HUES64 (cell line): Measurements from ENCODE around the gene SPINK8.

ENCODE experiments used
- H3K27ac ChIP-seq: 2 replicates; pipeline ENCODE4 v1.7.0; 2013; ENCODE audit warnings: low read depth, low read length, inconsistent platforms
- H3K27me3 ChIP-seq: 2 replicates; pipeline ENCODE4 v1.6.1; 2013; ENCODE audit warnings: mild to moderate bottlenecking, low read length; ENCODE audit not compliant: insufficient read depth
- H3K36me3 ChIP-seq: 2 replicates; pipeline ENCODE4 v1.6.1; 2013; ENCODE audit warnings: mild to moderate bottlenecking, low read length; ENCODE audit not compliant: insufficient read depth
- H3K4me1 ChIP-seq: 2 replicates; pipeline ENCODE4 v1.6.1; 2013; ENCODE audit warnings: mild to moderate bottlenecking, low read length, moderate library complexity; ENCODE audit not compliant: insufficient read depth
- H3K4me3 ChIP-seq: 2 replicates; pipeline ENCODE4 v1.5.1; 2013; ENCODE audit warnings: mild to moderate bottlenecking, low read length, moderate library complexity
- H3K9ac ChIP-seq: 2 replicates; pipeline ENCODE4 v1.6.1; 2013; ENCODE audit warnings: mild to moderate bottlenecking, low read depth, low read length
- H3K9me3 ChIP-seq: 2 replicates; pipeline ENCODE4 v1.6.1; 2013; ENCODE audit warnings: low read depth, low read length; ENCODE audit not compliant: insufficient read depth
- WGBS: fragments of 150-250, 120-280 bp; methylation state at CpG from one replicate; pipeline ENCODE4 v1.1.7; 2013; ENCODE audit warnings: missing lambda C conversion rate; 5-methylcytosine and 5-hydroxymethylcytosine counted together

SPINK8 gene

GRCh38 chr3:48297111-48297810 is 36.2 kb downstream of the SPINK8 start:
- no peak overlapping the region for H3K4me3 ChIP-seq
- H3K27ac ChIP-seq = no peak overlapping the region
- WGBS = 98% methylated on average over 4 of the region's 5 CpGs
- no peak overlapping the region for H3K9ac ChIP-seq
- H3K4me1 ChIP-seq = peaks cover 6% of the 10 kb centered on the region; the same call in 1 of the 2 replicates
- H3K27me3 ChIP-seq = no peaks in the 10 kb centered on the region
- H3K9me3 ChIP-seq = no peaks in the 10 kb centered on the region
- H3K36me3 ChIP-seq = peaks cover 54% of the 10 kb centered on the region

GRCh38 chr3:48296699-48297098 is 36.8 kb downstream of the SPINK8 start:
- peaks cover 55% of the 10 kb centered on the region for H3K36me3 ChIP-seq
- H3K4me3 ChIP-seq = no peak overlapping the region
- H3K9me3 ChIP-seq = no peaks in the 10 kb centered on the region
- 97% methylated on average over 4 of the region's 4 CpGs for WGBS
- peaks cover 6% of the 10 kb centered on the region; the same call in 1 of the 2 replicates for H3K4me1 ChIP-seq
- H3K27ac ChIP-seq = no peak overlapping the region
- H3K9ac ChIP-seq = no peak overlapping the region
- no peaks in the 10 kb centered on the region for H3K27me3 ChIP-seq

- 95% methylated on average over 12 of the region's 12 CpGs for whole genome bisulfite sequencing
- Histone ChIP-seq H3K36me3 (peaks cover 60% of the 10 kb centered on the region), H3K27ac (no peak overlapping the region)
These were observed 38.7 kb downstream of the SPINK8 start for GRCh38 chr3:48294611-48295263.

GRCh38 chr3:48289659-48290058 is 43.8 kb downstream of the SPINK8 start:
- Histone ChIP-seq H3K9me3 (peaks cover 7% of the 10 kb centered on the region; the same call in 1 of the 2 replicates), H3K9ac (no peak overlapping the region), H3K36me3 (peaks cover 39% of the 10 kb centered on the region), H3K27ac (no peak overlapping the region), H3K4me1 (no peaks in the 10 kb centered on the region), H3K4me3 (no peak overlapping the region), H3K27me3 (no peaks in the 10 kb centered on the region)
- 100% methylated on average over 1 of the region's 1 CpG for WGBS

More at GRCh38 chr3:48294611-48295263, 38.7 kb downstream of the SPINK8 start:
- Histone ChIP-seq H3K4me1 (no peaks in the 10 kb centered on the region), H3K27me3 (no peaks in the 10 kb centered on the region), H3K4me3 (no peak overlapping the region), H3K9ac (no peak overlapping the region), H3K9me3 (peaks cover under 1% of the 10 kb centered on the region; the same call in 1 of the 2 replicates)

GRCh38 chr3:48287034-48287433 is 46.4 kb downstream of the SPINK8 start:
- Histone ChIP-seq H3K36me3 (peaks cover 21% of the 10 kb centered on the region), H3K9ac (no peak overlapping the region), H3K4me1 (no peaks in the 10 kb centered on the region), H3K9me3 (peaks cover 7% of the 10 kb centered on the region; the same call in 1 of the 2 replicates), H3K27ac (no peak overlapping the region), H3K27me3 (no peaks in the 10 kb centered on the region), H3K4me3 (no peak overlapping the region)

- Histone ChIP-seq H3K9ac (no peak overlapping the region), H3K4me1 (no peaks in the 10 kb centered on the region), H3K27me3 (no peaks in the 10 kb centered on the region), H3K36me3 (peaks cover 21% of the 10 kb centered on the region), H3K9me3 (peaks cover 7% of the 10 kb centered on the region; the same call in 1 of the 2 replicates), H3K27ac (no peak overlapping the region), H3K4me3 (no peak overlapping the region)
- WGBS = 91% methylated on average over 3 of the region's 3 CpGs
These were observed 47.2 kb downstream of the SPINK8 start for GRCh38 chr3:48286308-48286707.

GRCh38 chr3:48285675-48286074 is 47.8 kb downstream of the SPINK8 start:
- Histone ChIP-seq H3K4me3 (no peak overlapping the region), H3K27me3 (no peaks in the 10 kb centered on the region)
- WGBS = 100% methylated on average over 1 of the region's 1 CpG

GRCh38 chr3:48285132-48285531 is 48.3 kb downstream of the SPINK8 start:
- WGBS = 94% methylated on average over 1 of the region's 1 CpG
- Histone ChIP-seq H3K4me3 (no peak overlapping the region), H3K27ac (no peak overlapping the region), H3K9me3 (peaks cover 7% of the 10 kb centered on the region; the same call in 1 of the 2 replicates), H3K9ac (no peak overlapping the region), H3K27me3 (no peaks in the 10 kb centered on the region), H3K36me3 (peaks cover 17% of the 10 kb centered on the region), H3K4me1 (no peaks in the 10 kb centered on the region)

More at GRCh38 chr3:48285675-48286074, 47.8 kb downstream of the SPINK8 start:
- Histone ChIP-seq H3K27ac (no peak overlapping the region), H3K4me1 (no peaks in the 10 kb centered on the region), H3K9me3 (peaks cover 7% of the 10 kb centered on the region; the same call in 1 of the 2 replicates), H3K9ac (no peak overlapping the region), H3K36me3 (peaks cover 17% of the 10 kb centered on the region)

- no peak overlapping the region for H3K9ac ChIP-seq
- no peaks in the 10 kb centered on the region for H3K27me3 ChIP-seq
- H3K27ac ChIP-seq = no peak overlapping the region
- no peak overlapping the region for H3K4me3 ChIP-seq
- H3K36me3 ChIP-seq = peaks cover 3% of the 10 kb centered on the region; the same call in 1 of the 2 replicates
- H3K9me3 ChIP-seq = no peaks in the 10 kb centered on the region
- WGBS = 92% methylated on average over 4 of the region's 4 CpGs
- H3K4me1 ChIP-seq = peaks cover 38% of the 10 kb centered on the region
These were observed 52.6 kb downstream of the SPINK8 start for GRCh38 chr3:48280881-48281280.

- Histone ChIP-seq H3K36me3 (peaks cover 3% of the 10 kb centered on the region; the same call in 1 of the 2 replicates), H3K4me1 (peaks cover 42% of the 10 kb centered on the region), H3K9me3 (no peaks in the 10 kb centered on the region), H3K4me3 (no peak overlapping the region), H3K27ac (peak overlapping the region; percentile 3; the same call in 1 of the 2 replicates), H3K27me3 (no peaks in the 10 kb centered on the region), H3K9ac (no peak overlapping the region)
- 62% methylated on average over 4 of the region's 4 CpGs for WGBS
These were observed 54.4 kb downstream of the SPINK8 start for GRCh38 chr3:48278884-48279559.
